Stimulated activated CD4-positive, alpha-beta T cell treated with anti-CD3 and anti-CD28 coated beads, TNF-alpha, amount 100 ng/mL, for 24 hours (primary cell): ENCODE measurements around the gene CAMK2B.

Experiments
- DNase-seq, 3 experiments: peaks; one replicate each; pipeline ENCODE4 v3.0.0-alpha.2; 2020; ENCODE audit warnings: low read depth in 3 of 3

CAMK2B gene

GRCh38 chr7:44287488-44288380, 37.7 kb downstream of the CAMK2B start:
- DNase-seq, result no peak

- no peak for DNase-seq
Measured at GRCh38 chr7:44286618-44287487, 38.5 kb downstream of the CAMK2B start.

- no peak for DNase-seq
Measured at GRCh38 chr7:44286182-44286617, 39.2 kb downstream of the CAMK2B start.

GRCh38 chr7:44285561-44285960, 39.8 kb downstream of the CAMK2B start:
- no peak for DNase-seq

- no peak for DNase-seq
Measured at GRCh38 chr7:44284881-44285541, 40.4 kb downstream of the CAMK2B start.

GRCh38 chr7:44284216-44284615, 41.2 kb downstream of the CAMK2B start:
- DNase-seq, result no peak

- DNase-seq, result no peak
Measured at GRCh38 chr7:44283381-44284211, 41.8 kb downstream of the CAMK2B start.

- DNase-seq, result no peak
Measured at GRCh38 chr7:44282601-44283171, 42.7 kb downstream of the CAMK2B start.

- DNase-seq, result no peak
Measured at GRCh38 chr7:44281811-44282600, 43.4 kb downstream of the CAMK2B start.

GRCh38 chr7:44280993-44281721, 44.2 kb downstream of the CAMK2B start:
- no peak for DNase-seq

GRCh38 chr7:44280636-44280992, 44.8 kb downstream of the CAMK2B start:
- DNase-seq, result no peak

- no peak for DNase-seq
Measured at GRCh38 chr7:44279731-44280505, 45.5 kb downstream of the CAMK2B start.

GRCh38 chr7:44279286-44279685, 46.1 kb downstream of the CAMK2B start:
- no peak for DNase-seq

- no peak for DNase-seq
Measured at GRCh38 chr7:44278451-44279161, 46.8 kb downstream of the CAMK2B start.

- no peak for DNase-seq
Measured at GRCh38 chr7:44277851-44278250, 47.5 kb downstream of the CAMK2B start.

GRCh38 chr7:44277391-44277790, 48.0 kb downstream of the CAMK2B start:
- DNase-seq, result no peak

- no peak for DNase-seq
Measured at GRCh38 chr7:44276571-44277221, 48.7 kb downstream of the CAMK2B start.
